ENCODE measurements around the gene IL32.
"Not testable (repeated sequence)": the region's sequence is repeated elsewhere in the genome, so short reads cannot be mapped to it uniquely, and the experiment has no call there.

- not testable (repeated sequence) for TF ChIP-seq TSHZ2, CSDC2, GLIS3 (CRISPR knock-in tag; IDR thresholded peaks at IDR 0.05)
Measured at GRCh38 chr16:3083408-3083807, 18.0 kb downstream of the IL32 start.

Data from SK-N-SH treated with all-trans-retinoic acid at 6 μM for 48 hours (cell line).